Vagina (tissue), 2 donors: ENCODE results near the gene CREB5.

Source experiments
- CTCF ChIP-seq, 3 experiments: fragments of 450-650 bp in 2 of 3; fragments of 200-600 bp in 1 of 3; sonication (generic) in 1 of 3; IDR thresholded peaks; one replicate each; pipeline ENCODE4 v1.5.1; 2017 to 2019; ENCODE audit warnings: antibody characterized with exemption in 3 of 3, mild to moderate bottlenecking in 2 of 3, moderate library complexity in 2 of 3
- POLR2A ChIP-seq, 2 donors: fragments of 450-650 bp; IDR thresholded peaks; one replicate each; pipeline ENCODE4 v1.6.1; 2017; ENCODE audit warnings: antibody characterized with exemption in 2 of 2, mild to moderate bottlenecking in 2 of 2, moderate library complexity in 2 of 2
- POLR2AphosphoS5 ChIP-seq, 2 donors: sonication (generic); formaldehyde crosslinking; IDR thresholded peaks; one replicate each; pipeline ENCODE4 v1.9.0; 2017; ENCODE audit warnings: antibody characterized with exemption in 2 of 2, mild to moderate bottlenecking in 2 of 2, low read depth in 1 of 2; ENCODE audit not compliant: insufficient read depth in 1 of 2

GRCh38 chr7:28551331-28551730, 139.0 kb downstream of the CREB5 start:
- TF ChIP-seq CTCF (IDR thresholded peaks at IDR 0.05) (no peak), POLR2AphosphoS5 (IDR thresholded peaks at IDR 0.05; ENCODE audit: insufficient read depth in 1 of 2, low read depth in 1 of 2) (no peak), POLR2A (IDR thresholded peaks at IDR 0.05) (no peak)
